HCT116 (cell line): ENCODE results near the gene EHMT1.

Experiments used
- POLR2AphosphoS5 ChIP-seq: IDR thresholded peaks from 2 replicates; pipeline ENCODE4 v1.6.1; 2011; ENCODE audit warnings: mild to moderate bottlenecking, low read depth, low read length, moderate library complexity
- RAD21 ChIP-seq: IDR thresholded peaks from 2 replicates; pipeline ENCODE4 v1.6.1; 2012; ENCODE audit warnings: low read depth, mild to moderate bottlenecking
- TF ChIP-seq, protein P1 (sequence below), 3 experiments: fragments of 200-600 bp in 1 of 3; sonication (generic) in 1 of 3; IDR thresholded peaks in 2 of 3; conservative IDR thresholded peaks in 1 of 3; 2 replicates each; pipeline ENCODE4 v1.5.1; 2012 to 2017; ENCODE audit warnings: low read depth in 2 of 3, low read length in 2 of 3, antibody characterized with exemption in 1 of 3, borderline replicate concordance in 1 of 3, control low read depth in 1 of 3, mild to moderate bottlenecking in 1 of 3, mixed read lengths in 1 of 3, mixed run types in 1 of 3, moderate library complexity in 1 of 3; ENCODE audit not compliant: insufficient read depth in 1 of 3

DNA sequence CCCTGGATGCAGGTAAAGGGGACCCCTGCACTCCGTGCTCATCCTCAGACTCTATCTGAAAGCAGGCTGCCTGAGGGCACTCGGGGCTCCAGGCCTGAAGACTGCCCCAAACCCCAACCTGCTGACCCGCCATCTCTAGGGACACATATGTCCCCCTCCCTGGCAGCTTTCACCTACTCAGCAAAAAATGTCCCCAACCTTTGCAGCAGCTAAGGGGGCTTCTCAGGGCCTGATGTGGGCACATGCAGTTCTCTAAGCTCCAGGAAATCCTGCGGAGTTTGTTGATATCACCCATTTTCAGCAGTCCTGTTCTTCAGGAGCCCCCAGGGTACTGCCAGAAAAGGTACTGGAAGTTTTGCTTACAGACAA, 37.9 kb upstream of the EHMT1 start:
- TF ChIP-seq, protein P1, sequence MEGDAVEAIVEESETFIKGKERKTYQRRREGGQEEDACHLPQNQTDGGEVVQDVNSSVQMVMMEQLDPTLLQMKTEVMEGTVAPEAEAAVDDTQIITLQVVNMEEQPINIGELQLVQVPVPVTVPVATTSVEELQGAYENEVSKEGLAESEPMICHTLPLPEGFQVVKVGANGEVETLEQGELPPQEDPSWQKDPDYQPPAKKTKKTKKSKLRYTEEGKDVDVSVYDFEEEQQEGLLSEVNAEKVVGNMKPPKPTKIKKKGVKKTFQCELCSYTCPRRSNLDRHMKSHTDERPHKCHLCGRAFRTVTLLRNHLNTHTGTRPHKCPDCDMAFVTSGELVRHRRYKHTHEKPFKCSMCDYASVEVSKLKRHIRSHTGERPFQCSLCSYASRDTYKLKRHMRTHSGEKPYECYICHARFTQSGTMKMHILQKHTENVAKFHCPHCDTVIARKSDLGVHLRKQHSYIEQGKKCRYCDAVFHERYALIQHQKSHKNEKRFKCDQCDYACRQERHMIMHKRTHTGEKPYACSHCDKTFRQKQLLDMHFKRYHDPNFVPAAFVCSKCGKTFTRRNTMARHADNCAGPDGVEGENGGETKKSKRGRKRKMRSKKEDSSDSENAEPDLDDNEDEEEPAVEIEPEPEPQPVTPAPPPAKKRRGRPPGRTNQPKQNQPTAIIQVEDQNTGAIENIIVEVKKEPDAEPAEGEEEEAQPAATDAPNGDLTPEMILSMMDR (IDR thresholded peaks at IDR 0.05 in 2 of 3, conservative IDR thresholded peaks at IDR 0.05 in 1 of 3; ENCODE audit: borderline replicate concordance in 1 of 3, insufficient read depth in 1 of 3, low read depth in 2 of 3, low read length in 2 of 3), result no peak
- TF ChIP-seq RAD21 (no peak), POLR2AphosphoS5 (no peak)
